ENCODE data around the gene CCL18.

DNA sequence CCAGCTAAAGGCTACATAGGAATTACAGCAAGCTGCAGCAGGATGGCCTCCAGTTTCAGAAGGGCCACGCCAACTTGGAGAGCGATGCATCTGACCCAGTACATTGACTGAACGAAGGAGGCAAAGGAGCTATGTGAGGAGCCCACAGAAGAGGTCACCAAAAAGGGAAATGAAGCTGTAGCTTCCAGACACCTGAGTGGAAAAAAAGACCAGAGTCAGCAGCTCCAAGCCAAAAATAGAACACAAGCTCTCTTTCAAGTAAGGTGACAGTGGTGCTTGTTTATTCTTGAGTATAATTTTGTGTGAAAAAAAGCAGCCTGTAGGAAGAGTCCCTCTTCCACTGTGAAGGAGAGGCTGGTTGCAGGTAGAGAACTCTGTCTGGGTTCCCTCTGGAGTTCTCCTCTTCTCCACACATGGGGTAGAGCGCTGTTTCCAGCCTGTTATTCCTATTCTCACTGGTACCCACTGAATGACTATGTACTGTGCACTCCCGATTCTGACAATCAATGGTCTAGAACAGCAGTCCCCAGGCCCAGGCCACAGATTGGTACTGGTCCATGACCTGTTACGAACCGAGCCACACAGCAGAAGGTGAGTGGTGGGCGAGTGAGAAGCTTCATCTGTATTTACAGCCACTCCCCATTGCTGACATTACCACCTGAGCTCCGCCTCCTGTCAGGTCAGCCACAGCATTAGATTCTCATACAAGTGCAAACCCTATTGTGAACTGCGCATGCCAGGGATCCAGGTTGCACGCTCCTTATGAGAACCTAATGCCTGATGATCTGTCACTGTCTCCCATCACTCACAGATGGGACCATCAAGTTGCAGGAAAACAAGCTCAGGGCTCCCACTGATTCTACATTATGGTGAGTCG, 54.6 kb downstream of the CCL18 start:
- TF ChIP-seq POLR2AphosphoS5 (IDR thresholded peaks at IDR 0.05; ENCODE audit: low read depth, low read length) (no peak), POLR2A (IDR thresholded peaks at IDR 0.05; ENCODE audit: low read depth, low read length) (no peak), TAF1 (IDR thresholded peaks at IDR 0.05; ENCODE audit: borderline replicate concordance, low read depth, low read length) (no peak)

All from GM12892 (cell line).